H9 (cell line): ENCODE data around the gene MRPL52. TPM values are rescaled to one million over a fixed set of nuclear protein-coding genes. Genes with fewer than 3 reads are reported as not detected.

ENCODE experiments used
- DNase-seq: peaks from one replicate; pipeline ENCODE4 v3.0.0-alpha.2; 2017
- H2AFZ ChIP-seq: one replicate; pipeline ENCODE4 v1.6.1; 2013; ENCODE audit warnings: mild to moderate bottlenecking, low read length, control low read depth, moderate library complexity
- H2AK5ac ChIP-seq: 2 replicates; pipeline ENCODE4 v1.6.1; 2013; ENCODE audit warnings: low read length, control low read depth, mixed read lengths; ENCODE audit not compliant: insufficient read length
- H2BK120ac ChIP-seq: one replicate; pipeline ENCODE4 v1.6.1; 2013; ENCODE audit warnings: low read depth, mild to moderate bottlenecking, low read length, control low read depth, inconsistent platforms; ENCODE audit not compliant: poor library complexity, severe bottlenecking
- H2BK12ac ChIP-seq: 2 replicates; pipeline ENCODE4 v1.6.1; 2013; ENCODE audit warnings: low read length, control low read depth, mixed read lengths, low read depth; ENCODE audit not compliant: insufficient read length
- H2BK15ac ChIP-seq: 2 replicates; pipeline ENCODE4 v1.6.1; 2013; ENCODE audit warnings: low read depth, low read length, control low read depth
- H2BK20ac ChIP-seq: one replicate; pipeline ENCODE4 v1.6.1; 2013; ENCODE audit warnings: low read depth, mild to moderate bottlenecking, low read length, control low read depth, inconsistent platforms; ENCODE audit not compliant: poor library complexity, severe bottlenecking
- H2BK5ac ChIP-seq: 2 replicates; pipeline ENCODE4 v1.6.1; 2013; ENCODE audit warnings: low read length, control low read depth, mixed read lengths; ENCODE audit not compliant: insufficient read length
- H3K14ac ChIP-seq: 2 replicates; pipeline ENCODE4 v1.6.1; 2013; ENCODE audit warnings: low read length, control low read depth; ENCODE audit not compliant: insufficient read depth
- H3K18ac ChIP-seq: 2 replicates; pipeline ENCODE4 v1.6.1; 2013; ENCODE audit warnings: low read depth, mild to moderate bottlenecking, mixed read lengths, low read length, control low read depth; ENCODE audit not compliant: insufficient read length
- H3K23ac ChIP-seq: 2 replicates; pipeline ENCODE4 v1.6.1; 2013; ENCODE audit warnings: low read length, control low read depth, mixed read lengths, low read depth; ENCODE audit not compliant: insufficient read length
- H3K23me2 ChIP-seq: 2 replicates; pipeline ENCODE4 v1.6.1; 2013; ENCODE audit warnings: low read depth, mild to moderate bottlenecking, mixed read lengths, low read length, control low read depth; ENCODE audit not compliant: insufficient read length, poor library complexity, severe bottlenecking
- H3K27ac ChIP-seq: 2 replicates; pipeline ENCODE4 v1.5.1; 2013; ENCODE audit warnings: low read length, control low read depth, mixed read lengths, low read depth; ENCODE audit not compliant: insufficient read length
- H3K27me3 ChIP-seq: 2 replicates; pipeline ENCODE4 v1.6.1; 2013; ENCODE audit warnings: low read length, control low read depth, inconsistent platforms; ENCODE audit not compliant: insufficient read depth
- H3K4ac ChIP-seq: 2 replicates; pipeline ENCODE4 v1.6.1; 2013; ENCODE audit warnings: low read depth, mild to moderate bottlenecking, control low read depth, inconsistent platforms, low read length, moderate library complexity
- H3K4me1 ChIP-seq: 2 replicates; pipeline ENCODE4 v1.6.1; 2013; ENCODE audit warnings: low read length, control low read depth, inconsistent platforms; ENCODE audit not compliant: insufficient read depth
- H3K4me2 ChIP-seq: 2 replicates; pipeline ENCODE4 v1.6.1; 2013; ENCODE audit warnings: low read length, control low read depth, mixed read lengths; ENCODE audit not compliant: insufficient read length, insufficient read depth
- H3K56ac ChIP-seq: 2 replicates; pipeline ENCODE4 v1.6.1; 2013; ENCODE audit warnings: low read depth, mild to moderate bottlenecking, mixed read lengths, low read length, control low read depth; ENCODE audit not compliant: insufficient read length
- H3K79me1 ChIP-seq: 2 replicates; pipeline ENCODE4 v1.6.1; 2013; ENCODE audit warnings: low read depth, mild to moderate bottlenecking, moderate library complexity, low read length, control low read depth, inconsistent platforms; ENCODE audit not compliant: insufficient read depth, poor library complexity, severe bottlenecking
- H3K79me2 ChIP-seq: 2 replicates; pipeline ENCODE4 v1.6.1; 2013; ENCODE audit warnings: low read length, control low read depth, inconsistent platforms; ENCODE audit not compliant: insufficient read depth
- H3K9ac ChIP-seq: 2 replicates; pipeline ENCODE4 v1.6.1; 2013; ENCODE audit warnings: low read length, control low read depth, mixed read lengths; ENCODE audit not compliant: insufficient read length; ENCODE audit errors: extremely low read depth
- H3K9me3 ChIP-seq: one replicate; pipeline ENCODE4 v1.6.1; 2013; ENCODE audit warnings: low read depth, low read length, inconsistent platforms; ENCODE audit not compliant: control insufficient read depth
- H3T11ph ChIP-seq: one replicate; pipeline ENCODE4 v1.6.1; 2013; ENCODE audit warnings: mild to moderate bottlenecking, low read length, control low read depth, inconsistent platforms
- H4K20me1 ChIP-seq: one replicate; pipeline ENCODE4 v1.6.1; 2013; ENCODE audit not compliant: control insufficient read depth, insufficient read length, insufficient read depth
- H4K5ac ChIP-seq: 2 replicates; pipeline ENCODE4 v1.6.1; 2013; ENCODE audit warnings: low read depth, mild to moderate bottlenecking, mixed read lengths, low read length, control low read depth; ENCODE audit not compliant: insufficient read length
- H4K8ac ChIP-seq: replicated peaks from 2 replicates; pipeline ENCODE4 v1.6.1; 2013; ENCODE audit warnings: low read length, control low read depth, mixed read lengths, low read depth; ENCODE audit not compliant: insufficient read length
- H4K91ac ChIP-seq: 2 replicates; pipeline ENCODE4 v1.6.1; 2013; ENCODE audit warnings: low read depth, mild to moderate bottlenecking, moderate library complexity, mixed read lengths, low read length, control low read depth; ENCODE audit not compliant: insufficient read length
- H3K27ac Mint-ChIP-seq, 3 experiments: 2 replicates in 2 of 3; 3 replicates in 1 of 3; pipeline ENCODE4 v1.8.0; 2020 to 2021; ENCODE audit warnings: mixed read lengths in 3 of 3, mild to moderate bottlenecking in 1 of 3, moderate library complexity in 1 of 3
- H3K27me3 Mint-ChIP-seq: 2 replicates; pipeline ENCODE4 v1.8.0; 2021; ENCODE audit warnings: low read depth, mild to moderate bottlenecking, moderate library complexity, mixed read lengths
- H3K36me3 Mint-ChIP-seq, 3 experiments: 2 replicates in 2 of 3; 3 replicates in 1 of 3; pipeline ENCODE4 v1.8.0; 2020 to 2021; ENCODE audit warnings: low read depth in 3 of 3, mixed read lengths in 3 of 3; ENCODE audit not compliant: insufficient read depth in 1 of 3
- H3K4me1 Mint-ChIP-seq, 2 experiments: 2 replicates each; pipeline ENCODE4 v1.8.0; 2020; ENCODE audit warnings: mixed read lengths in 2 of 2
- H3K4me3 Mint-ChIP-seq, 2 experiments: 2 replicates in 1 of 2; 3 replicates in 1 of 2; pipeline ENCODE4 v1.8.0; 2020 to 2021; ENCODE audit warnings: mild to moderate bottlenecking in 2 of 2, mixed read lengths in 2 of 2, moderate library complexity in 1 of 2
- H3K9me3 Mint-ChIP-seq, 2 experiments: 2 replicates in 1 of 2; 3 replicates in 1 of 2; pipeline ENCODE4 v1.8.0; 2020; ENCODE audit warnings: mild to moderate bottlenecking in 2 of 2, mixed read lengths in 2 of 2, moderate library complexity in 1 of 2
- CTCF ChIP-seq: fragments of 200-600 bp; sonication (generic); conservative IDR thresholded peaks from 3 replicates; pipeline ENCODE4 v1.8.0; 2021; ENCODE audit warnings: antibody characterized with exemption, mild to moderate bottlenecking
- WGBS: extraction: QIAGEN DNeasy Blood & Tissue Kit; methylation state at CpG from one replicate; pipeline ENCODE4 v1.1.7; 2013; ENCODE audit warnings: missing lambda C conversion rate, low lambda C conversion rate, mixed read lengths; ENCODE audit not compliant: insufficient read length; ENCODE audit errors: extremely low coverage; 5-methylcytosine and 5-hydroxymethylcytosine counted together
- total RNA-seq: library from RNA; stranded (reverse); gene quantifications from 2 replicates; pipeline ENCODE4 v1.2.1, GENCODE V29; 2021

The MRPL52 gene
- total RNA-seq, 1 experiment from 2014 or later: 190 TPM

- H3K4ac ChIP-seq: no peak overlapping the region
- Mint-ChIP-seq H3K27me3 (no peaks in the 10 kb centered on the region; the same call in 1 of the 2 replicates), H3K4me3 (no peak overlapping the region), H3K9me3 (no peaks in the 10 kb centered on the region), H3K27ac (no peak overlapping the region; a peak in 2 of 7 replicates), H3K36me3 (peaks cover 17 to 52% (median 50%) of the 10 kb centered on the region in 3 experiments), H3K4me1 (peaks cover 23 to 28% of the 10 kb centered on the region in 2 experiments)
- H4K91ac ChIP-seq: no peak overlapping the region
- H3K4me2 ChIP-seq: no peak overlapping the region
- no peak overlapping the region for H3K27ac ChIP-seq
- H2BK120ac ChIP-seq: no peak overlapping the region
- H4K20me1 ChIP-seq: no peaks in the 10 kb centered on the region
- H3K56ac ChIP-seq: no peak overlapping the region
- H3K14ac ChIP-seq: no peak overlapping the region
- TF ChIP-seq CTCF: no peak
- H2AK5ac ChIP-seq: no peak overlapping the region
- no peak overlapping the region for H4K8ac ChIP-seq
- H3K4me1 ChIP-seq: peaks cover 2% of the 10 kb centered on the region; the same call in 1 of the 2 replicates
- no peak overlapping the region for H2BK12ac ChIP-seq
- no peak for DNase-seq
- no peak overlapping the region for H3T11ph ChIP-seq
- no peak overlapping the region for H3K18ac ChIP-seq
- no CpG with 5 or more reads among the region's 26 CpGs for WGBS
- H3K27me3 ChIP-seq: no peaks in the 10 kb centered on the region
- no peaks in the 10 kb centered on the region for H3K9me3 ChIP-seq
- no peaks in the 10 kb centered on the region for H3K23me2 ChIP-seq
- H2BK20ac ChIP-seq: no peak overlapping the region
- H3K9ac ChIP-seq: no peak overlapping the region
- no peak overlapping the region for H4K5ac ChIP-seq
- no peaks in the 10 kb centered on the region for H3K79me2 ChIP-seq
- no peak overlapping the region for H2BK5ac ChIP-seq
- H2AFZ ChIP-seq: no peak overlapping the region
- H2BK15ac ChIP-seq: no peak overlapping the region
- no peaks in the 10 kb centered on the region for H3K79me1 ChIP-seq
- no peak overlapping the region for H3K23ac ChIP-seq
Measured at GRCh38 chr14:22845821-22846625, 16.3 kb downstream of the MRPL52 start.
